Type B pancreatic cell (in vitro differentiated cells): ENCODE data around the gene OR2K2. TPM values are rescaled to one million over a fixed set of nuclear protein-coding genes. Genes with fewer than 3 reads are reported as not detected.

Source experiments
- total RNA-seq: library from RNA; stranded (reverse); gene quantifications from 2 replicates; pipeline ENCODE4 v1.2.1, GENCODE V29; 2021; ENCODE audit warnings: low replicate concordance

OR2K2 gene
- total RNA-seq, 1 donor from 2014 or later = not detected

Other genes starting within 250 kb of the OR2K2 start
- gene ECPAS, start 154.2 kb upstream of the OR2K2 start, total RNA-seq = 73.8 and 82.9 TPM in 2 replicates
- 4.1 and 11.7 TPM in 2 replicates for gene ZNF483, start 195.0 kb upstream of the OR2K2 start, total RNA-seq